ENCODE data around the gene FBXL20. TPM values are rescaled to one million over a fixed set of nuclear protein-coding genes. Genes with fewer than 3 reads are reported as not detected.
A peak's percentile ranks its signal among the peaks of the same experiment; 100 is the strongest.
"Not testable (repeated sequence)": the region's sequence is repeated elsewhere in the genome, so short reads cannot be mapped to it uniquely, and the experiment has no call there.

Gene FBXL20
- total RNA-seq, 3 donors from 2014 or later = 17.0 to 33.1 (median 25.3) TPM

GRCh38 chr17:39443326-39443725 lies 41.9 kb upstream of the FBXL20 start:
- Histone ChIP-seq H3K36me3 (no peaks in the 10 kb centered on the region), H3K9me3 (no peaks in the 10 kb centered on the region), H3K4me1 (no peaks in the 10 kb centered on the region), H3K4me3 (no peak overlapping the region), H3K27ac (no peak overlapping the region), H3K27me3 (no peaks in the 10 kb centered on the region)
- TF ChIP-seq POLR2AphosphoS5 (IDR thresholded peaks at IDR 0.05) (no peak), CTCF (IDR thresholded peaks at IDR 0.05) (no peak), POLR2A (IDR thresholded peaks at IDR 0.05) (no peak)
- DNase-seq (ENCODE audit: low spot score in 2 of 2) = no peak
- intact Hi-C loops (cut with DNase I; ENCODE audit: low total_unique reads) = no loop called here

GRCh38 chr17:39439868-39440267 lies 38.4 kb upstream of the FBXL20 start:
- H3K9me3 ChIP-seq; DNase-seq (ENCODE audit: low spot score in 2 of 2); H3K27me3 ChIP-seq; H3K27ac ChIP-seq; H3K4me3 ChIP-seq; H3K36me3 ChIP-seq; H3K4me1 ChIP-seq; intact Hi-C loops (cut with DNase I; ENCODE audit: low total_unique reads): not testable (repeated sequence)

GRCh38 chr17:39429600-39429999 lies 28.2 kb upstream of the FBXL20 start:
- DNase-seq (ENCODE audit: low spot score in 2 of 2) = no peak
- TF ChIP-seq POLR2AphosphoS5 (IDR thresholded peaks at IDR 0.05) (no peak), POLR2A (IDR thresholded peaks at IDR 0.05) (no peak), CTCF (IDR thresholded peaks at IDR 0.05) (no peak)
- no peaks in the 10 kb centered on the region for H3K9me3 ChIP-seq
- intact Hi-C loops (cut with DNase I; ENCODE audit: low total_unique reads) = no loop called here
- no peak overlapping the region for H3K4me3 ChIP-seq
- no peaks in the 10 kb centered on the region for H3K4me1 ChIP-seq
- H3K27me3 ChIP-seq = no peaks in the 10 kb centered on the region
- no peaks in the 10 kb centered on the region for H3K36me3 ChIP-seq
- H3K27ac ChIP-seq = no peak overlapping the region

GRCh38 chr17:39416141-39416540 lies 14.7 kb upstream of the FBXL20 start:
- no peak overlapping the region for H3K27ac ChIP-seq
- DNase-seq (ENCODE audit: low spot score in 2 of 2) = no peak
- H3K4me1 ChIP-seq = no peaks in the 10 kb centered on the region
- H3K4me3 ChIP-seq = no peak overlapping the region
- no peaks in the 10 kb centered on the region for H3K27me3 ChIP-seq
- H3K36me3 ChIP-seq = peaks cover 13% of the 10 kb centered on the region
- H3K9me3 ChIP-seq = no peaks in the 10 kb centered on the region
- intact Hi-C loops (cut with DNase I; ENCODE audit: low total_unique reads) = no loop called here
- TF ChIP-seq POLR2A (IDR thresholded peaks at IDR 0.05) = no peak
- no peak for TF ChIP-seq POLR2AphosphoS5 (IDR thresholded peaks at IDR 0.05)
- TF ChIP-seq CTCF (IDR thresholded peaks at IDR 0.05) = no peak

- Histone ChIP-seq H3K36me3 (no peaks in the 10 kb centered on the region), H3K4me3 (no peak overlapping the region), H3K9me3 (no peaks in the 10 kb centered on the region), H3K27ac (no peak overlapping the region), H3K4me1 (no peaks in the 10 kb centered on the region), H3K27me3 (no peaks in the 10 kb centered on the region)
- peak in 1 of 2 donors; percentile 40 for DNase-seq (ENCODE audit: low spot score in 2 of 2)
- intact Hi-C loops (cut with DNase I; ENCODE audit: low total_unique reads) = no loop called here
- TF ChIP-seq POLR2AphosphoS5 (IDR thresholded peaks at IDR 0.05) = no peak
- TF ChIP-seq POLR2A (IDR thresholded peaks at IDR 0.05) = no peak
- no peak for TF ChIP-seq CTCF (IDR thresholded peaks at IDR 0.05)
Observed at GRCh38 chr17:39410279-39410678, 8.9 kb upstream of the FBXL20 start.

GRCh38 chr17:39408360-39408759 lies 6.9 kb upstream of the FBXL20 start:
- H3K27ac ChIP-seq = no peak overlapping the region
- no peak for DNase-seq (ENCODE audit: low spot score in 2 of 2)
- intact Hi-C loops (cut with DNase I; ENCODE audit: low total_unique reads) = no loop called here
- H3K4me3 ChIP-seq = no peak overlapping the region
- no peaks in the 10 kb centered on the region for H3K4me1 ChIP-seq
- H3K27me3 ChIP-seq = no peaks in the 10 kb centered on the region
- no peaks in the 10 kb centered on the region for H3K36me3 ChIP-seq
- no peaks in the 10 kb centered on the region for H3K9me3 ChIP-seq
- no peak for TF ChIP-seq CTCF (IDR thresholded peaks at IDR 0.05)
- no peak for TF ChIP-seq POLR2AphosphoS5 (IDR thresholded peaks at IDR 0.05)
- no peak for TF ChIP-seq POLR2A (IDR thresholded peaks at IDR 0.05)

All from breast epithelium (tissue), 4 donors.